HepG2 (cell line): ENCODE results near the gene ATP23. TPM values are rescaled to one million over a fixed set of nuclear protein-coding genes. Genes with fewer than 3 reads are reported as not detected.

Experiments
- ATAC-seq: fragments of 200-7000 bp; cut with Tn5 transposase; 3 replicates; pipeline ENCODE4 v1.9.1; 2020; ENCODE audit warnings: mild to moderate bottlenecking, moderate library complexity
- BruUV-seq: library from RNA; stranded (reverse); fragments of 400-500 nt; replicated peaks from 2 replicates; lab custom pipeline; 2021; lab: Mats Ljungman, UMichigan
- CTCF ChIA-PET: fragments of 300-600 bp; formaldehyde crosslinking; extraction: SDS; loops from one replicate; lab custom pipeline; 2021; ENCODE audit warnings: low total read pairs, inconsistent platforms, low intra/inter-chr PET ratio; lab: Yijun Ruan, JAX
- POLR2A ChIA-PET: fragments of 350-600 bp; sonication (Branson Sonifier 250); formaldehyde crosslinking; loops from one replicate; lab custom pipeline; 2020; ENCODE audit warnings: antibody characterized with exemption, inconsistent platforms; lab: Yijun Ruan, JAX
- DNase-seq: peaks from one replicate; pipeline ENCODE4 v3.0.0-alpha.2; 2015; ENCODE audit warnings: low spot score
- FAIRE-seq: peaks from 3 replicates; lab custom pipeline; 2011; peaks lifted over from hg19 to GRCh38; lab: Jason Lieb, UNC
- H2AFZ ChIP-seq: one replicate; pipeline ENCODE4 v1.6.1; 2011; ENCODE audit warnings: low read length, inconsistent platforms
- H3K27ac ChIP-seq: fragments of 300-600 bp; 3 replicates; pipeline ENCODE4 v1.8.0; 2011; ENCODE audit warnings: mixed run types, mild to moderate bottlenecking, mixed read lengths, low read length, inconsistent platforms; ENCODE audit not compliant: insufficient read depth; ENCODE audit errors: extremely low read length
- H3K27me3 ChIP-seq, 2 experiments: fragments of 200-600 bp in 1 of 2; 2 replicates in 1 of 2; 3 replicates in 1 of 2; pipeline versions ENCODE4 v1.6.0 to v1.8.0; 2011; ENCODE audit warnings: low read length in 2 of 2, mild to moderate bottlenecking in 2 of 2, moderate library complexity in 2 of 2, inconsistent platforms in 1 of 2; ENCODE audit not compliant: insufficient read depth in 2 of 2, control insufficient read depth in 1 of 2
- H3K36me3 ChIP-seq, 2 experiments: fragments of 200-600 bp in 1 of 2; replicated peaks in 1 of 2; 2 replicates in 1 of 2; 3 replicates in 1 of 2; pipeline versions ENCODE4 v1.5.1 to v1.8.0; 2011; ENCODE audit warnings: low read length in 2 of 2, inconsistent platforms in 1 of 2; ENCODE audit not compliant: insufficient read depth in 2 of 2, control insufficient read depth in 1 of 2
- H3K4me1 ChIP-seq: 2 replicates; pipeline ENCODE4 v1.5.1; 2012; ENCODE audit warnings: low read length, inconsistent platforms; ENCODE audit not compliant: insufficient read depth
- H3K4me2 ChIP-seq: 2 replicates; pipeline ENCODE4 v1.6.0; 2011; ENCODE audit warnings: low read depth, low read length, inconsistent platforms
- H3K4me3 ChIP-seq, 3 experiments: fragments of 200-600 bp in 1 of 3; sonication (generic), shearing (Covaris generic) in 1 of 3; replicated peaks in 1 of 3; 2 replicates each; pipeline ENCODE4 v1.5.1; 2011 to 2016; ENCODE audit warnings: low read length in 3 of 3, inconsistent platforms in 2 of 3, low read depth in 2 of 3, mild to moderate bottlenecking in 2 of 3, control low read depth in 1 of 3, mixed read lengths in 1 of 3; ENCODE audit not compliant: insufficient read depth in 1 of 3
- H3K79me2 ChIP-seq: one replicate; pipeline ENCODE4 v1.6.1; 2011; ENCODE audit warnings: low read length, inconsistent platforms; ENCODE audit not compliant: insufficient read depth
- H3K9ac ChIP-seq: 2 replicates; pipeline ENCODE4 v1.6.0; 2011; ENCODE audit warnings: mild to moderate bottlenecking, low read depth, low read length, inconsistent platforms; ENCODE audit not compliant: insufficient read depth
- H3K9me3 ChIP-seq: 2 replicates; pipeline ENCODE4 v1.5.1; 2012; ENCODE audit warnings: mild to moderate bottlenecking, low read length
- H4K20me1 ChIP-seq: 2 replicates; pipeline ENCODE4 v1.6.0; 2011; ENCODE audit warnings: inconsistent platforms, mild to moderate bottlenecking, low read length, moderate library complexity; ENCODE audit not compliant: insufficient read depth
- AHR ChIP-seq: IDR thresholded peaks from 2 replicates; pipeline ENCODE4 v1.6.1; 2018; ENCODE audit warnings: missing genetic modification reagents, missing compliant biosample characterization
- IRF2 ChIP-seq: IDR thresholded peaks from 2 replicates; pipeline ENCODE4 v1.6.1; 2018; ENCODE audit warnings: missing genetic modification reagents, missing compliant biosample characterization
- MTF2 ChIP-seq: sonication (generic); formaldehyde crosslinking; IDR thresholded peaks from 2 replicates; pipeline ENCODE4 v1.5.0; 2020; ENCODE audit warnings: missing genetic modification reagents, borderline replicate concordance
- MYC ChIP-seq: sonication (generic); formaldehyde crosslinking; IDR thresholded peaks from 2 replicates; pipeline ENCODE4 v1.9.0; 2021; ENCODE audit warnings: missing genetic modification reagents, borderline replicate concordance
- NR2F1 ChIP-seq, 2 experiments: fragments of 450-650 bp in 1 of 2; formaldehyde crosslinking in 1 of 2; IDR thresholded peaks; 2 replicates each; pipeline versions ENCODE4 v1.5.0 to v1.6.1; 2016 to 2020; ENCODE audit warnings: mild to moderate bottlenecking in 1 of 2, missing compliant biosample characterization in 1 of 2, missing genetic modification reagents in 1 of 2, moderate library complexity in 1 of 2
- TRIM24 ChIP-seq: sonication (generic); formaldehyde crosslinking; IDR thresholded peaks from 2 replicates; pipeline ENCODE4 v1.8.0; 2022; ENCODE audit warnings: mild to moderate bottlenecking, missing genetic modification reagents
- ZNF136 ChIP-seq: sonication (generic); formaldehyde crosslinking; IDR thresholded peaks from 2 replicates; pipeline ENCODE4 v1.8.1; 2022; ENCODE audit warnings: low read depth, mild to moderate bottlenecking, moderate library complexity, missing genetic modification reagents
- ZNF253 ChIP-seq: sonication (generic); formaldehyde crosslinking; IDR thresholded peaks from 2 replicates; pipeline ENCODE4 v1.8.0; 2022; ENCODE audit warnings: mild to moderate bottlenecking, missing genetic modification reagents, borderline replicate concordance
- ZNF451 ChIP-seq: sonication (generic); formaldehyde crosslinking; IDR thresholded peaks from 2 replicates; pipeline ENCODE4 v1.5.0; 2020; ENCODE audit warnings: mild to moderate bottlenecking, missing genetic modification reagents
- ZNF557 ChIP-seq: sonication (generic); formaldehyde crosslinking; IDR thresholded peaks from 2 replicates; pipeline ENCODE4 v1.4.0; 2020; ENCODE audit warnings: missing genetic modification reagents
- ZNF564 ChIP-seq: sonication (generic); formaldehyde crosslinking; IDR thresholded peaks from 2 replicates; pipeline ENCODE4 v1.8.1; 2023; ENCODE audit warnings: mild to moderate bottlenecking, missing genetic modification reagents
- ZNF572 ChIP-seq: sonication (generic); formaldehyde crosslinking; IDR thresholded peaks from 2 replicates; pipeline ENCODE4 v1.5.1; 2020; ENCODE audit warnings: mild to moderate bottlenecking, missing genetic modification reagents
- ZNF775 ChIP-seq: sonication (generic); formaldehyde crosslinking; IDR thresholded peaks from 2 replicates; pipeline ENCODE4 v1.4.0; 2020; ENCODE audit warnings: missing genetic modification reagents, mild to moderate bottlenecking, moderate library complexity, borderline replicate concordance
- ZNF792 ChIP-seq: IDR thresholded peaks from 2 replicates; pipeline ENCODE4 v1.6.1; 2016
- ZSCAN29 ChIP-seq: sonication (generic); formaldehyde crosslinking; conservative IDR thresholded peaks from 2 replicates; pipeline ENCODE4 v1.4.0; 2020; ENCODE audit warnings: mild to moderate bottlenecking, missing genetic modification reagents
- WGBS: methylation state at CpG from one replicate; pipeline ENCODE4 v1.1.6; 2017; ENCODE audit warnings: low lambda C conversion rate; 5-methylcytosine and 5-hydroxymethylcytosine counted together
- in situ Hi-C: cut with HindIII; loops from 2 replicates; pipeline ENCODE4 v1.10.0; 2017; ENCODE audit warnings: low pct_unique_long_range_greater_than_20kb; ENCODE audit not compliant: extremely low pct_ligation_motif_present
- intact Hi-C: fragments of 100-400 bp; cut with micrococcal nuclease; formaldehyde crosslinking; loops from one replicate; pipeline ENCODE4 v1.10.0; 2022; ENCODE audit not compliant: unreplicated experiment
- polyA plus RNA-seq, 8 experiments: library from polyadenylated mRNA; depleted of rRNA in 3 of 8; stranded (reverse) in 7 of 8; unstranded in 1 of 8; fragments of >200 nt; fragmentation: Illumina TruSeq in 4 of 8; extraction: Trizol in 4 of 8; gene quantifications; 2 replicates each; pipeline versions ENCODE4 v1.2.1 to v1.2.3, GENCODE V29; 2011 to 2016; ENCODE audit warnings: low read depth in 4 of 8, missing spikeins in 1 of 8, mixed read lengths in 1 of 8; ENCODE audit not compliant: insufficient read depth in 1 of 8
- total RNA-seq, 5 experiments: library from RNA; depleted of rRNA; stranded (reverse); fragments of >200 nt; fragmentation: Illumina TruSeq; extraction: Trizol; gene quantifications; 2 replicates each; pipeline ENCODE4 v1.2.3, GENCODE V29; 2016; ENCODE audit warnings: low read depth in 1 of 5
- TF ChIP-seq, protein P1 (sequence below): sonication (generic); formaldehyde crosslinking; IDR thresholded peaks from 2 replicates; pipeline ENCODE4 v1.4.0; 2020; ENCODE audit warnings: missing genetic modification reagents
- TF ChIP-seq, protein P2 (sequence below): sonication (generic); formaldehyde crosslinking; IDR thresholded peaks from 2 replicates; pipeline ENCODE4 v1.5.0; 2020; ENCODE audit warnings: mild to moderate bottlenecking, low read depth, missing genetic modification reagents, borderline replicate concordance
- TF ChIP-seq, protein P3 (sequence below): sonication (generic); formaldehyde crosslinking; IDR thresholded peaks from 2 replicates; pipeline ENCODE4 v1.4.0; 2020; ENCODE audit warnings: mild to moderate bottlenecking, missing genetic modification reagents

ATP23 gene
- total and polyA plus RNA-seq, 2 of the 13 experiments (the other 11 are each of a cell fraction or from before 2014, with no cell fraction given) = 12.1 to 14.7 TPM

DNA sequence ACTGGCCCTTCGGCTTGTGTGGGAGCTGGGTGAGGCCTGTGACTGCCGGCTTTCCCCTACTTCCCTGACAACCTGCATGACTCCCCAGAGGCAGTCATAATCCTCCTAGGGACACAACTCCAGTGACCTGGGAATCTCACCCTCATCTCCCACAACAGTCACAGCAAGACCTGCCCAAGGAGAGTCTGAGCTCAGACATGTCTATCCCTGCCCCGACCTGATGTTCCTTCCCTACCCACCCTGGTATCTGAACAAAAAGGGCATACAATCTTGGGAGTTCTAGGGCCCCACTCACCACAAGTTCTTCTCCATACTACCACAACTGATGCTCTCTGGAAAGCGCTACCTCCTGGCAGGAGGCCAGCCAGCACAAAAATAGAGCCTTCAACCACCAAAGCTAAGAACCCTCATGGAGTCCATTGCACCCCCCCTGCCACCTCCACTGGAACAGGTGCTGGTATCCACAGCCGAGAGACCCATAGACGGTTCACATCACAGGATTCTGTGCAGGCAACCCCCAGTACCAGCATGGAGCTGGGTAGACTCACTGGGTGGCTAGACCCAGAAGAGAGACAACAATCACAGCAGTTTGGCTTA, 16.8 kb downstream of the ATP23 start:
- no peak for FAIRE-seq
- Histone ChIP-seq H3K9me3 (no peaks in the 10 kb centered on the region), H3K4me3 (no peak overlapping the region), H3K36me3 (peaks cover 0 to under 1% of the 10 kb centered on the region in 2 experiments; a peak in 1 of 5 replicates), H2AFZ (no peak overlapping the region), H3K4me2 (no peak overlapping the region), H3K9ac (no peak overlapping the region), H3K4me1 (no peaks in the 10 kb centered on the region), H4K20me1 (no peaks in the 10 kb centered on the region), H3K27me3 (no peaks in the 10 kb centered on the region), H3K79me2 (no peaks in the 10 kb centered on the region), H3K27ac (no peak overlapping the region)
- BruUV-seq = no TSS peak
- in situ Hi-C loops (no loop called here), intact Hi-C loops (no loop called here)
- no peak for ATAC-seq
- no peak for DNase-seq
- POLR2A ChIA-PET = no interaction called here
- 93% methylated on average over 4 of the region's 6 CpGs for WGBS
- TF ChIP-seq, protein P1, sequence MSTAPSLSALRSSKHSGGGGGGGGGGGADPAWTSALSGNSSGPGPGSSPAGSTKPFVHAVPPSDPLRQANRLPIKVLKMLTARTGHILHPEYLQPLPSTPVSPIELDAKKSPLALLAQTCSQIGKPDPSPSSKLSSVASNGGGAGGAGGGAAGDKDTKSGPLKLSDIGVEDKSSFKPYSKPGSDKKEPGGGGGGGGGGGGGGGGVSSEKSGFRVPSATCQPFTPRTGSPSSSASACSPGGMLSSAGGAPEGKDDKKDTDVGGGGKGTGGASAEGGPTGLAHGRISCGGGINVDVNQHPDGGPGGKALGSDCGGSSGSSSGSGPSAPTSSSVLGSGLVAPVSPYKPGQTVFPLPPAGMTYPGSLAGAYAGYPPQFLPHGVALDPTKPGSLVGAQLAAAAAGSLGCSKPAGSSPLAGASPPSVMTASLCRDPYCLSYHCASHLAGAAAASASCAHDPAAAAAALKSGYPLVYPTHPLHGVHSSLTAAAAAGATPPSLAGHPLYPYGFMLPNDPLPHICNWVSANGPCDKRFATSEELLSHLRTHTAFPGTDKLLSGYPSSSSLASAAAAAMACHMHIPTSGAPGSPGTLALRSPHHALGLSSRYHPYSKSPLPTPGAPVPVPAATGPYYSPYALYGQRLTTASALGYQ (CRISPR knock-in tag) = no peak
- TF ChIP-seq ZNF136 (CRISPR knock-in tag) = no peak
- no peak for TF ChIP-seq ZNF557 (CRISPR knock-in tag)
- no peak for TF ChIP-seq ZNF775 (CRISPR knock-in tag)
- no peak for TF ChIP-seq MTF2 (CRISPR knock-in tag)
- TF ChIP-seq ZNF572 = no peak
- CTCF ChIA-PET = no interaction called here

DNA sequence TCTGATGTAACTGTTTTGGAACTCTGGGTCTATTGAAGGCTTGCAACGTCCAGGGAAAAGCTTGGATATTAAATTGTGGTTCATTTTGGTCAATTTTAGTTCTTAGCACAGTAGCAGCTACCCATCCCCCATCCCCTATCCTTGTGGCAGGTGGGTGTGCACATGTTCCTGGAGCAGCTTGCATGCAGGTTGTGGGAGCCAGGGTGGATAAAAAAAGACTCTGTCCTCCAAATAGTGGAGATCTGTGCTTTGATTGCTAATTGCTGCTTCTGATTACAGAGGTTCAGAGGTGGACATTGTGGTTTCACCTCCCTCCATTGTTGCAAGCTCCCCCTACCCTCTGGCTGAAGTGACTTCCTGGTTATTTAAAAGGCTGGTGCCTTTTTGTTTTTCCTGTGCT, 23.1 kb downstream of the ATP23 start:
- no peak for ATAC-seq
- Histone ChIP-seq H3K4me3 (no peak overlapping the region), H3K9ac (no peak overlapping the region), H3K9me3 (no peaks in the 10 kb centered on the region), H3K79me2 (no peaks in the 10 kb centered on the region), H3K27me3 (no peaks in the 10 kb centered on the region), H2AFZ (peak overlapping the region; percentile 40), H3K36me3 (no peaks in the 10 kb centered on the region), H3K27ac (no peak overlapping the region), H4K20me1 (no peaks in the 10 kb centered on the region), H3K4me1 (peaks cover 17% of the 10 kb centered on the region; the same call in 1 of the 2 replicates), H3K4me2 (no peak overlapping the region)
- intact Hi-C loops (no loop called here), in situ Hi-C loops (no loop called here)
- POLR2A ChIA-PET = interaction anchor here (1.0 kb wide), 1 partner anchor 23 kb away, joined by 4 read pairs; the partner anchor contains the start of gene ATP23
- no peak for FAIRE-seq
- CTCF ChIA-PET = no interaction called here
- DNase-seq = no peak
- WGBS = 10% methylated on average over 1 of the region's 1 CpG
- no TSS peak for BruUV-seq
- TF ChIP-seq ZNF792 (no peak), NR2F1 (CRISPR knock-in tag; IDR thresholded peaks at IDR 0.05) (no peak), IRF2 (CRISPR knock-in tag) (no peak), MYC (no peak), ZNF451 (CRISPR knock-in tag) (no peak), TRIM24 (CRISPR knock-in tag) (no peak), ZSCAN29 (no peak), ZNF253 (CRISPR knock-in tag) (no peak), AHR (CRISPR knock-in tag) (no peak), ZNF564 (no peak)
- TF ChIP-seq, protein P2, sequence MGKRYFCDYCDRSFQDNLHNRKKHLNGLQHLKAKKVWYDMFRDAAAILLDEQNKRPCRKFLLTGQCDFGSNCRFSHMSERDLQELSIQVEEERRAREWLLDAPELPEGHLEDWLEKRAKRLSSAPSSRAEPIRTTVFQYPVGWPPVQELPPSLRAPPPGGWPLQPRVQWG = no peak
- TF ChIP-seq, protein P3, sequence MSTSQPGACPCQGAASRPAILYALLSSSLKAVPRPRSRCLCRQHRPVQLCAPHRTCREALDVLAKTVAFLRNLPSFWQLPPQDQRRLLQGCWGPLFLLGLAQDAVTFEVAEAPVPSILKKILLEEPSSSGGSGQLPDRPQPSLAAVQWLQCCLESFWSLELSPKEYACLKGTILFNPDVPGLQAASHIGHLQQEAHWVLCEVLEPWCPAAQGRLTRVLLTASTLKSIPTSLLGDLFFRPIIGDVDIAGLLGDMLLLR (CRISPR knock-in tag) = no peak
